Right ventricle myocardium inferior (tissue), 1 donor: Measurements from ENCODE around the gene DNASE1L2. TPM values are rescaled to one million over a fixed set of nuclear protein-coding genes. Genes with fewer than 3 reads are reported as not detected.

Experiments
- ATAC-seq: fragments of 200-7000 bp; cut with Tn5 transposase; one replicate; pipeline ENCODE4 v1.9.1; 2020; ENCODE audit warnings: mild to moderate bottlenecking, moderate library complexity
- DNase-seq: peaks from one replicate; pipeline ENCODE4 v3.0.0; 2021; ENCODE audit errors: missing footprints
- intact Hi-C: fragments of 100-400 bp; cut with DNase I; formaldehyde crosslinking; loops from one replicate; pipeline ENCODE4 v1.11.0; 2022
- long read RNA-seq: library from polyadenylated mRNA; unstranded; transcript quantifications from one replicate; pipeline ENCODE4 v2.0.0, GENCODE V29; 2021
- total RNA-seq: library from RNA; stranded (reverse); fragmentation: NEBNext Ultra II Directional; extraction: Animal tissue kit (Norgen Biotek cat#: 25700); gene quantifications from one replicate; pipeline ENCODE4 v1.2.1, GENCODE V29; 2021
- donor health status: DM: no; HTN: yes; CAD: no; lungs with severe emphysema.

DNASE1L2 gene
- total RNA-seq: 0.49 TPM
- long read RNA-seq: 0 reads

- ATAC-seq: peak; percentile 23
- peak; percentile 65 for DNase-seq
- intact Hi-C loops: no loop called here
These were observed at the start of gene DNASE1L2 for GRCh38 chr16:2236337-2237101. Gene DNASE1L2 (plus strand): TSS chr16:2236444. CDS start chr16:2236817, 373 bp downstream.

GRCh38 chr16:2186505-2186904 lies 49.7 kb upstream of the DNASE1L2 start:
- no peak for DNase-seq
- intact Hi-C loops: no loop called here
- no peak for ATAC-seq

- no peak for DNase-seq
- ATAC-seq: no peak
- intact Hi-C loops: no loop called here
These were observed 49.0 kb upstream of the DNASE1L2 start for GRCh38 chr16:2187212-2187611.

- ATAC-seq (no peak), DNase-seq (no peak)
- intact Hi-C loops: no loop called here
These were observed 47.8 kb upstream of the DNASE1L2 start for GRCh38 chr16:2188395-2188794.

GRCh38 chr16:2189252-2189893 lies 46.9 kb upstream of the DNASE1L2 start:
- ATAC-seq: no peak
- no peak for DNase-seq
- intact Hi-C loops: no loop called here

GRCh38 chr16:2190002-2190658 lies 46.1 kb upstream of the DNASE1L2 start:
- ATAC-seq (no peak), DNase-seq (no peak)
- intact Hi-C loops: no loop called here

GRCh38 chr16:2190659-2191445 lies 45.4 kb upstream of the DNASE1L2 start:
- DNase-seq (no peak), ATAC-seq (no peak)
- intact Hi-C loops: no loop called here

GRCh38 chr16:2191446-2191706 lies 44.9 kb upstream of the DNASE1L2 start:
- intact Hi-C loops: no loop called here
- DNase-seq (no peak), ATAC-seq (peak; percentile 17)

GRCh38 chr16:2194166-2194834 lies 41.9 kb upstream of the DNASE1L2 start:
- DNase-seq (no peak), ATAC-seq (no peak)
- intact Hi-C loops: no loop called here

- DNase-seq (no peak), ATAC-seq (peak; percentile 23)
- intact Hi-C loops: no loop called here
These were observed 41.4 kb upstream of the DNASE1L2 start for GRCh38 chr16:2194852-2195321.

GRCh38 chr16:2195322-2196161 lies 40.7 kb upstream of the DNASE1L2 start:
- ATAC-seq (no peak), DNase-seq (no peak)
- intact Hi-C loops: no loop called here

GRCh38 chr16:2196162-2196980 lies 39.9 kb upstream of the DNASE1L2 start, which contains the start of gene CASKIN1:
Gene CASKIN1 (minus strand): TSS chr16:2196605. CDS start chr16:2196432, 173 bp downstream.
- intact Hi-C loops: no loop called here
- no peak for ATAC-seq
- no peak for DNase-seq

- DNase-seq: no peak
- intact Hi-C loops: no loop called here
- ATAC-seq: no peak
These were observed 39.2 kb upstream of the DNASE1L2 start for GRCh38 chr16:2196981-2197511.

GRCh38 chr16:2197765-2198164 lies 38.5 kb upstream of the DNASE1L2 start:
- intact Hi-C loops: no loop called here
- no peak for ATAC-seq
- no peak for DNase-seq

GRCh38 chr16:2198283-2198682 lies 38.0 kb upstream of the DNASE1L2 start:
- DNase-seq (no peak), ATAC-seq (no peak)
- intact Hi-C loops: no loop called here

- DNase-seq (no peak), ATAC-seq (no peak)
- intact Hi-C loops: no loop called here
These were observed 37.1 kb upstream of the DNASE1L2 start for GRCh38 chr16:2199095-2199494.

- ATAC-seq: no peak
- intact Hi-C loops: no loop called here
These were observed 36.6 kb upstream of the DNASE1L2 start for GRCh38 chr16:2199621-2200139.

More at GRCh38 chr16:2199621-2200139, 36.6 kb upstream of the DNASE1L2 start:
- no peak for DNase-seq
